Lower leg skin (tissue), 4 donors: Measurements from ENCODE around the gene PGAP3. TPM values are rescaled to one million over a fixed set of nuclear protein-coding genes. Genes with fewer than 3 reads are reported as not detected.
A peak's percentile ranks its signal among the peaks of the same experiment; 100 is the strongest.

Source experiments
- DNase-seq, 2 donors: peaks; one replicate each; pipeline ENCODE4 v3.0.0-alpha.2; 2019; ENCODE audit warnings: low spot score in 2 of 2
- H3K4me3 ChIP-seq: fragments of 200-600 bp; sonication (generic); 2 replicates; pipeline ENCODE4 v1.5.1; 2017; ENCODE audit warnings: mild to moderate bottlenecking, low read depth; ENCODE audit not compliant: poor library complexity, severe bottlenecking
- CTCF ChIP-seq, 3 donors: fragments of 450-650 bp; IDR thresholded peaks; one replicate each; pipeline ENCODE4 v1.5.1; 2016; ENCODE audit warnings: antibody characterized with exemption in 3 of 3, mild to moderate bottlenecking in 3 of 3, moderate library complexity in 2 of 3
- POLR2A ChIP-seq, 2 donors: fragments of 450-650 bp; IDR thresholded peaks; one replicate each; pipeline ENCODE4 v1.6.1; 2016 to 2017; ENCODE audit warnings: antibody characterized with exemption in 2 of 2, mild to moderate bottlenecking in 1 of 2, moderate library complexity in 1 of 2
- WGBS, 2 donors: methylation state at CpG; one replicate each; pipeline ENCODE4 v1.1.5; 2018; 5-methylcytosine and 5-hydroxymethylcytosine counted together
- intact Hi-C: fragments of 100-400 bp; cut with DNase I; formaldehyde crosslinking; loops from one replicate; pipeline ENCODE4 v1.15.0; 2023; ENCODE audit warnings: low total_unique reads
- total RNA-seq, 4 donors: library from RNA; depleted of rRNA; stranded (reverse); fragments of >200 nt; gene quantifications; one replicate each; pipeline ENCODE4 v1.1.0, GENCODE V29; 2016

The PGAP3 gene
- total RNA-seq, 4 donors from 2014 or later = 24.2 to 41.4 (median 28.8) TPM

- DNase-seq = no peak
- H3K4me3 ChIP-seq = no peak overlapping the region
- 84% methylated on average over 20 of the region's 20 CpGs for WGBS, 2 donors
- intact Hi-C loops = no loop called here
- no peak for TF ChIP-seq POLR2A (IDR thresholded peaks at IDR 0.05)
- TF ChIP-seq CTCF (IDR thresholded peaks at IDR 0.05) = no peak
Measured at GRCh38 chr17:39709998-39710964, 22.4 kb upstream of the PGAP3 start.

- no peak overlapping the region for H3K4me3 ChIP-seq
- intact Hi-C loops = no loop called here
- WGBS, 2 donors = 85 to 93% methylated on average over 14 of the region's 14 CpGs
- no peak for DNase-seq
- TF ChIP-seq POLR2A (IDR thresholded peaks at IDR 0.05) (no peak), CTCF (IDR thresholded peaks at IDR 0.05) (no peak)
Measured at GRCh38 chr17:39709319-39709997, 21.6 kb upstream of the PGAP3 start.

GRCh38 chr17:39706921-39707337 is 19.1 kb upstream of the PGAP3 start:
- intact Hi-C loops = no loop called here
- WGBS, 2 donors = 49 to 83% methylated on average over 7 of the region's 7 CpGs
- H3K4me3 ChIP-seq = no peak overlapping the region
- no peak for DNase-seq
- TF ChIP-seq CTCF (IDR thresholded peaks at IDR 0.05) (no peak), POLR2A (IDR thresholded peaks at IDR 0.05) (no peak)

- no peak overlapping the region for H3K4me3 ChIP-seq
- DNase-seq = no peak
- intact Hi-C loops = no loop called here
- TF ChIP-seq CTCF (IDR thresholded peaks at IDR 0.05) = no peak
- TF ChIP-seq POLR2A (IDR thresholded peaks at IDR 0.05) = no peak
- 52 to 62% methylated on average over 8 of the region's 8 CpGs for WGBS, 2 donors
Measured at GRCh38 chr17:39706383-39706782, 18.5 kb upstream of the PGAP3 start.

- intact Hi-C loops = no loop called here
- WGBS, 2 donors = 42 to 58% methylated on average over 10 to 11 of the region's 12 CpGs
- peak in 1 of 2 donors; percentile 39 for DNase-seq
- TF ChIP-seq POLR2A (IDR thresholded peaks at IDR 0.05) (no peak), CTCF (IDR thresholded peaks at IDR 0.05) (no peak)
- H3K4me3 ChIP-seq = no peak overlapping the region
Measured at GRCh38 chr17:39705786-39706348, 18.0 kb upstream of the PGAP3 start.
